Ishikawa (cell line): Measurements from ENCODE around the gene LRIG3.

Experiments used
- CEBPB ChIP-seq: IDR thresholded peaks from 2 replicates; pipeline ENCODE4 v1.6.1; 2012
- EGR1 ChIP-seq: IDR thresholded peaks from 2 replicates; pipeline ENCODE4 v1.6.1; 2012
- FOXM1 ChIP-seq: IDR thresholded peaks from 2 replicates; pipeline ENCODE4 v1.6.1; 2012; ENCODE audit warnings: low read depth, borderline replicate concordance
- MAX ChIP-seq: IDR thresholded peaks from 2 replicates; pipeline ENCODE4 v1.6.1; 2012
- NFIC ChIP-seq: IDR thresholded peaks from 2 replicates; pipeline ENCODE4 v1.6.1; 2012
- RAD21 ChIP-seq: IDR thresholded peaks from 2 replicates; pipeline ENCODE4 v1.6.1; 2012; ENCODE audit warnings: low read depth

- no peak for TF ChIP-seq RAD21
- no peak for TF ChIP-seq NFIC
- no peak for TF ChIP-seq CEBPB
- TF ChIP-seq MAX = no peak
- TF ChIP-seq EGR1 = no peak
- no peak for TF ChIP-seq FOXM1
Measured at GRCh38 chr12:58926586-58926985, 6.3 kb upstream of the LRIG3 start.
